ENCODE results near the gene TRIM8. TPM values are rescaled to one million over a fixed set of nuclear protein-coding genes. Genes with fewer than 3 reads are reported as not detected.
A peak's percentile ranks its signal among the peaks of the same experiment; 100 is the strongest.
"Not testable (repeated sequence)": the region's sequence is repeated elsewhere in the genome, so short reads cannot be mapped to it uniquely, and the experiment has no call there.

TRIM8 gene
- total and polyA plus RNA-seq, 4 donors, result 81.5 to 173 (median 120) TPM

- TF ChIP-seq CTCF (IDR thresholded peaks at IDR 0.05; ENCODE audit: control extremely low read depth, extremely low read depth), result no peak
These were observed 47.2 kb downstream of the TRIM8 start for GRCh38 chr10:102691285-102692066.

GRCh38 chr10:102695401-102695800 lies 51.1 kb downstream of the TRIM8 start:
- WGBS, 2 donors, result 96 to 97% methylated on average over 10 of the region's 10 CpGs
- H3K27ac ChIP-seq (ENCODE audit: low read depth in 1 of 2, low read length in 1 of 2); H3K9me3 ChIP-seq (ENCODE audit: control insufficient read depth in 4 of 4, insufficient read depth in 3 of 4, low read length in 3 of 4); H3K9ac ChIP-seq (ENCODE audit: insufficient read depth in 1 of 2, low read length in 2 of 2); ATAC-seq (ENCODE audit: insufficient read depth, low FRiP score); H3K4me3 ChIP-seq; H3K4me1 ChIP-seq (ENCODE audit: control insufficient read depth in 5 of 5, insufficient read depth in 5 of 5, low read length in 5 of 5); H3K27me3 ChIP-seq (ENCODE audit: control insufficient read depth in 3 of 3, insufficient read depth in 3 of 3, low read length in 2 of 3); DNase-seq: not testable (repeated sequence)
- H3K36me3 ChIP-seq (ENCODE audit: control insufficient read depth in 4 of 4, insufficient read depth in 4 of 4, low read length in 4 of 4), result peaks cover 8 to 32% (median 13%) of the 10 kb centered on the region in 4 donors

More at GRCh38 chr10:102691285-102692066, 47.2 kb downstream of the TRIM8 start:
- DNase-seq, result peak in 1 of 3 donors; percentile 61
- Histone ChIP-seq H3K9ac (ENCODE audit: insufficient read depth in 1 of 2, low read length in 2 of 2) (no peak overlapping the region), H3K4me3 (no peak overlapping the region), H3K9me3 (ENCODE audit: control insufficient read depth in 4 of 4, insufficient read depth in 3 of 4, low read length in 3 of 4) (no peaks in the 10 kb centered on the region), H3K27me3 (ENCODE audit: control insufficient read depth in 3 of 3, insufficient read depth in 3 of 3, low read length in 2 of 3) (no peaks in the 10 kb centered on the region), H3K4me1 (ENCODE audit: control insufficient read depth in 5 of 5, insufficient read depth in 5 of 5, low read length in 5 of 5) (peaks cover 0 to 2% (median 0%) of the 10 kb centered on the region in 5 donors), H3K27ac (ENCODE audit: low read depth in 1 of 2, low read length in 1 of 2) (no peak overlapping the region), H3K36me3 (ENCODE audit: control insufficient read depth in 4 of 4, insufficient read depth in 4 of 4, low read length in 4 of 4) (peaks cover 1 to 11% (median 2%) of the 10 kb centered on the region in 4 donors)
- WGBS, 2 donors, result 67 to 75% methylated on average over 8 of the region's 8 CpGs
- ATAC-seq (ENCODE audit: insufficient read depth, low FRiP score), result no peak

GRCh38 chr10:102696736-102697135 lies 52.5 kb downstream of the TRIM8 start:
- ATAC-seq (ENCODE audit: insufficient read depth, low FRiP score), result no peak
- Histone ChIP-seq H3K27me3 (ENCODE audit: control insufficient read depth in 3 of 3, insufficient read depth in 3 of 3, low read length in 2 of 3) (no peaks in the 10 kb centered on the region), H3K9ac (ENCODE audit: insufficient read depth in 1 of 2, low read length in 2 of 2) (no peak overlapping the region), H3K27ac (ENCODE audit: low read depth in 1 of 2, low read length in 1 of 2) (no peak overlapping the region), H3K4me3 (no peak overlapping the region), H3K4me1 (ENCODE audit: control insufficient read depth in 5 of 5, insufficient read depth in 5 of 5, low read length in 5 of 5) (peaks cover 0 to 2% (median 0%) of the 10 kb centered on the region in 5 donors), H3K9me3 (ENCODE audit: control insufficient read depth in 4 of 4, insufficient read depth in 3 of 4, low read length in 3 of 4) (no peaks in the 10 kb centered on the region), H3K36me3 (ENCODE audit: control insufficient read depth in 4 of 4, insufficient read depth in 4 of 4, low read length in 4 of 4) (peaks cover 8 to 32% (median 13%) of the 10 kb centered on the region in 4 donors)
- WGBS, 2 donors, result 87 to 89% methylated on average over 3 of the region's 3 CpGs
- DNase-seq, result no peak
- TF ChIP-seq CTCF (IDR thresholded peaks at IDR 0.05; ENCODE audit: control extremely low read depth, extremely low read depth), result no peak

- Histone ChIP-seq H3K4me1 (ENCODE audit: control insufficient read depth in 5 of 5, insufficient read depth in 5 of 5, low read length in 5 of 5) (no peaks in the 10 kb centered on the region), H3K27me3 (ENCODE audit: control insufficient read depth in 3 of 3, insufficient read depth in 3 of 3, low read length in 2 of 3) (no peaks in the 10 kb centered on the region), H3K9me3 (ENCODE audit: control insufficient read depth in 4 of 4, insufficient read depth in 3 of 4, low read length in 3 of 4) (no peaks in the 10 kb centered on the region), H3K36me3 (ENCODE audit: control insufficient read depth in 4 of 4, insufficient read depth in 4 of 4, low read length in 4 of 4) (peaks cover 8 to 30% (median 13%) of the 10 kb centered on the region in 4 donors), H3K9ac (ENCODE audit: insufficient read depth in 1 of 2, low read length in 2 of 2) (no peak overlapping the region), H3K27ac (ENCODE audit: low read depth in 1 of 2, low read length in 1 of 2) (no peak overlapping the region), H3K4me3 (no peak overlapping the region)
- ATAC-seq (ENCODE audit: insufficient read depth, low FRiP score) (no peak), DNase-seq (no peak)
- no peak for TF ChIP-seq CTCF (IDR thresholded peaks at IDR 0.05; ENCODE audit: control extremely low read depth, extremely low read depth)
- WGBS, 2 donors, result 77 to 81% methylated on average over 2 of the region's 2 CpGs
These were observed 54.6 kb downstream of the TRIM8 start for GRCh38 chr10:102698894-102699293.

Data from lung (tissue), 12 donors.